ENCODE data around the gene PTRH2. TPM values are rescaled to one million over a fixed set of nuclear protein-coding genes. Genes with fewer than 3 reads are reported as not detected.

Gene PTRH2
- total RNA-seq, 5 donors from 2014 or later (not counting 1 experiment from before 2014, with no cell fraction given), result 5.4 to 18.8 (median 15.3) TPM

- Histone ChIP-seq H3K27ac (ENCODE audit: low read length) (no peak overlapping the region), H3K4me1 (ENCODE audit: control insufficient read depth in 1 of 2, extremely low read depth in 1 of 2, insufficient read depth in 2 of 2, low read length in 2 of 2) (no peaks in the 10 kb centered on the region), H3K4me3 (ENCODE audit: control insufficient read depth in 1 of 2, extremely low read depth in 1 of 2, low read length in 1 of 2) (no peak overlapping the region), H3K27me3 (replicated peaks in 1 of 2; ENCODE audit: control insufficient read depth in 2 of 2, extremely low read depth in 1 of 2, insufficient read depth in 2 of 2, low read length in 1 of 2) (no peaks in the 10 kb centered on the region), H3K36me3 (ENCODE audit: control insufficient read depth in 2 of 2, extremely low read depth in 1 of 2, insufficient read depth in 1 of 2, low read length in 1 of 2) (peaks cover 0 to 77% of the 10 kb centered on the region in 2 donors), H3K9me3 (no peaks in the 10 kb centered on the region)
- H3K36me3 Mint-ChIP-seq, result peaks cover 34% of the 10 kb centered on the region
- no CpG with 5 or more reads among the region's 1 CpG for WGBS (ENCODE audit: insufficient coverage)
- no peak overlapping the region for H3K4me3 Mint-ChIP-seq
- H3K9me3 Mint-ChIP-seq, result no peaks in the 10 kb centered on the region
- CTCF ChIA-PET, result interaction anchor here in 1 of 2 donors (0.6 to 0.8 kb wide), 3 partner anchors 14 to 359 kb away, joined by 3 read pairs; no protein-coding TSS in a partner anchor
- POLR2A ChIA-PET, result interaction anchor here in 1 of 2 donors (1.4 kb wide), 1 partner anchor 10 kb away, joined by 4 read pairs; no protein-coding TSS in a partner anchor
- peak overlapping the region in 1 of 2 donors; percentile 74 for H3K27ac Mint-ChIP-seq
- DNase-seq (no peak), ATAC-seq (replicated peaks in 1 of 4) (no peak)
- peaks cover 0 to 12% (median 9%) of the 10 kb centered on the region in 3 donors for H3K4me1 Mint-ChIP-seq
- no peaks in the 10 kb centered on the region for H3K27me3 Mint-ChIP-seq
Observed at GRCh38 chr17:59675231-59675630, 32.0 kb downstream of the PTRH2 start.

- H3K9me3 ChIP-seq, result no peaks in the 10 kb centered on the region
- no CpG with 5 or more reads among the region's 1 CpG for WGBS (ENCODE audit: insufficient coverage)
- H3K27ac Mint-ChIP-seq, result peak overlapping the region; percentile 70 to 82
- H3K27me3 Mint-ChIP-seq, result no peaks in the 10 kb centered on the region
- H3K27ac ChIP-seq (ENCODE audit: low read length), result no peak overlapping the region
- peaks cover 0 to 74% of the 10 kb centered on the region in 2 donors for H3K36me3 ChIP-seq (ENCODE audit: control insufficient read depth in 2 of 2, extremely low read depth in 1 of 2, insufficient read depth in 1 of 2, low read length in 1 of 2)
- ChIA-PET CTCF (interaction anchor here in 1 of 2 donors (1.4 kb wide), 1 partner anchor 36 kb away, joined by 3 read pairs; the partner anchor contains the start of genes PTRH2 and VMP1), POLR2A (no interaction called here)
- H3K27me3 ChIP-seq (replicated peaks in 1 of 2; ENCODE audit: control insufficient read depth in 2 of 2, extremely low read depth in 1 of 2, insufficient read depth in 2 of 2, low read length in 1 of 2), result no peaks in the 10 kb centered on the region
- no peak for ATAC-seq (replicated peaks in 1 of 4)
- no peak for DNase-seq
- H3K36me3 Mint-ChIP-seq, result peaks cover 21% of the 10 kb centered on the region
- H3K9me3 Mint-ChIP-seq, result no peaks in the 10 kb centered on the region
- H3K4me1 Mint-ChIP-seq, result peaks cover 0 to 29% (median 22%) of the 10 kb centered on the region in 3 donors
- H3K4me3 Mint-ChIP-seq, result no peak overlapping the region
- H3K4me1 ChIP-seq (ENCODE audit: control insufficient read depth in 1 of 2, extremely low read depth in 1 of 2, insufficient read depth in 2 of 2, low read length in 2 of 2), result no peaks in the 10 kb centered on the region
- H3K4me3 ChIP-seq (ENCODE audit: control insufficient read depth in 1 of 2, extremely low read depth in 1 of 2, low read length in 1 of 2), result no peak overlapping the region
Observed at GRCh38 chr17:59671386-59671785, 35.8 kb downstream of the PTRH2 start.

GRCh38 chr17:59669944-59670343 lies 37.3 kb downstream of the PTRH2 start:
- WGBS (ENCODE audit: insufficient coverage), result no CpG with 5 or more reads among the region's 1 CpG

GRCh38 chr17:59669411-59669810 lies 37.8 kb downstream of the PTRH2 start:
- DNase-seq, result no peak
- no peak overlapping the region for H3K27ac ChIP-seq (ENCODE audit: low read length)
- H3K36me3 ChIP-seq (ENCODE audit: control insufficient read depth in 2 of 2, extremely low read depth in 1 of 2, insufficient read depth in 1 of 2, low read length in 1 of 2), result peaks cover 0 to 74% of the 10 kb centered on the region in 2 donors
- Mint-ChIP-seq H3K36me3 (peaks cover 20% of the 10 kb centered on the region), H3K4me3 (no peak overlapping the region), H3K9me3 (no peaks in the 10 kb centered on the region), H3K4me1 (peaks cover 0 to 29% (median 22%) of the 10 kb centered on the region in 3 donors), H3K27ac (peak overlapping the region; percentile 79 to 80), H3K27me3 (no peaks in the 10 kb centered on the region)
- no peak overlapping the region for H3K4me3 ChIP-seq (ENCODE audit: control insufficient read depth in 1 of 2, extremely low read depth in 1 of 2, low read length in 1 of 2)
- CTCF ChIA-PET, result interaction anchor here in 1 of 2 donors (0.6 kb wide), 1 partner anchor 14 kb away, joined by 3 read pairs; no protein-coding TSS in a partner anchor
- H3K27me3 ChIP-seq (replicated peaks in 1 of 2; ENCODE audit: control insufficient read depth in 2 of 2, extremely low read depth in 1 of 2, insufficient read depth in 2 of 2, low read length in 1 of 2), result no peaks in the 10 kb centered on the region
- no peak for ATAC-seq (replicated peaks in 1 of 4)
- H3K9me3 ChIP-seq, result no peaks in the 10 kb centered on the region
- POLR2A ChIA-PET, result interaction anchor here in 1 of 2 donors (0.5 kb wide), 1 partner anchor 53 kb away, joined by 3 read pairs; no protein-coding TSS in a partner anchor
- no CpG with 5 or more reads among the region's 1 CpG for WGBS (ENCODE audit: insufficient coverage)
- no peaks in the 10 kb centered on the region for H3K4me1 ChIP-seq (ENCODE audit: control insufficient read depth in 1 of 2, extremely low read depth in 1 of 2, insufficient read depth in 2 of 2, low read length in 2 of 2)

More at GRCh38 chr17:59669944-59670343, 37.3 kb downstream of the PTRH2 start:
- H3K4me3 ChIP-seq (ENCODE audit: control insufficient read depth in 1 of 2, extremely low read depth in 1 of 2, low read length in 1 of 2), result no peak overlapping the region
- peaks cover 0 to 73% of the 10 kb centered on the region in 2 donors for H3K36me3 ChIP-seq (ENCODE audit: control insufficient read depth in 2 of 2, extremely low read depth in 1 of 2, insufficient read depth in 1 of 2, low read length in 1 of 2)
- no peaks in the 10 kb centered on the region for H3K9me3 Mint-ChIP-seq
- ChIA-PET POLR2A (interaction anchor here (0.5 to 0.9 kb wide), 6 partner anchors 9 to 515 kb away, joined by 3 to 11 read pairs (median 4); partner anchors contain the start of gene PRR11 (in 1 of the 2)), CTCF (interaction anchor here in 1 of 2 donors (0.6 to 0.7 kb wide), 2 partner anchors 25 to 83 kb away, joined by 3 read pairs; no protein-coding TSS in a partner anchor)
- no peaks in the 10 kb centered on the region for H3K27me3 Mint-ChIP-seq
- H3K27me3 ChIP-seq (replicated peaks in 1 of 2; ENCODE audit: control insufficient read depth in 2 of 2, extremely low read depth in 1 of 2, insufficient read depth in 2 of 2, low read length in 1 of 2), result no peaks in the 10 kb centered on the region
- peak overlapping the region; percentile 79 to 80 for H3K27ac Mint-ChIP-seq
- H3K4me3 Mint-ChIP-seq, result no peak overlapping the region
- no peak overlapping the region for H3K27ac ChIP-seq (ENCODE audit: low read length)
- DNase-seq (no peak), ATAC-seq (replicated peaks in 1 of 4) (no peak)
- no peaks in the 10 kb centered on the region for H3K4me1 ChIP-seq (ENCODE audit: control insufficient read depth in 1 of 2, extremely low read depth in 1 of 2, insufficient read depth in 2 of 2, low read length in 2 of 2)
- peaks cover 0 to 29% (median 22%) of the 10 kb centered on the region in 3 donors for H3K4me1 Mint-ChIP-seq
- H3K9me3 ChIP-seq, result no peaks in the 10 kb centered on the region
- H3K36me3 Mint-ChIP-seq, result peaks cover 20% of the 10 kb centered on the region

- Histone ChIP-seq H3K9me3 (no peaks in the 10 kb centered on the region), H3K27me3 (replicated peaks in 1 of 2; ENCODE audit: control insufficient read depth in 2 of 2, extremely low read depth in 1 of 2, insufficient read depth in 2 of 2, low read length in 1 of 2) (no peaks in the 10 kb centered on the region), H3K4me3 (ENCODE audit: control insufficient read depth in 1 of 2, extremely low read depth in 1 of 2, low read length in 1 of 2) (no peak overlapping the region), H3K4me1 (ENCODE audit: control insufficient read depth in 1 of 2, extremely low read depth in 1 of 2, insufficient read depth in 2 of 2, low read length in 2 of 2) (no peaks in the 10 kb centered on the region), H3K27ac (ENCODE audit: low read length) (no peak overlapping the region), H3K36me3 (ENCODE audit: control insufficient read depth in 2 of 2, extremely low read depth in 1 of 2, insufficient read depth in 1 of 2, low read length in 1 of 2) (peaks cover 0 to 74% of the 10 kb centered on the region in 2 donors)
- DNase-seq, result no peak
- Mint-ChIP-seq H3K27ac (peak overlapping the region; percentile 49 to 57), H3K36me3 (peaks cover 20% of the 10 kb centered on the region), H3K4me1 (peaks cover 0 to 29% (median 22%) of the 10 kb centered on the region in 3 donors), H3K27me3 (no peaks in the 10 kb centered on the region), H3K9me3 (no peaks in the 10 kb centered on the region), H3K4me3 (no peak overlapping the region)
- ATAC-seq (replicated peaks in 1 of 4), result no peak
- no CpG with 5 or more reads among the region's 3 CpGs for WGBS (ENCODE audit: insufficient coverage)
- CTCF ChIA-PET, result interaction anchor here in 1 of 2 donors (0.6 kb wide), 1 partner anchor 14 kb away, joined by 3 read pairs; no protein-coding TSS in a partner anchor
- POLR2A ChIA-PET, result interaction anchor here in 1 of 2 donors (0.5 kb wide), 1 partner anchor 52 kb away, joined by 3 read pairs; no protein-coding TSS in a partner anchor
Observed at GRCh38 chr17:59668816-59669215, 38.4 kb downstream of the PTRH2 start.

GRCh38 chr17:59666235-59666634 lies 41.0 kb downstream of the PTRH2 start:
- no peaks in the 10 kb centered on the region for H3K9me3 Mint-ChIP-seq
- no peaks in the 10 kb centered on the region for H3K27me3 ChIP-seq (replicated peaks in 1 of 2; ENCODE audit: control insufficient read depth in 2 of 2, extremely low read depth in 1 of 2, insufficient read depth in 2 of 2, low read length in 1 of 2)
- H3K36me3 Mint-ChIP-seq, result peaks cover 25% of the 10 kb centered on the region
- no peak for DNase-seq
- no peak overlapping the region for H3K4me3 Mint-ChIP-seq
- no peaks in the 10 kb centered on the region for H3K27me3 Mint-ChIP-seq
- no peak overlapping the region for H3K4me3 ChIP-seq (ENCODE audit: control insufficient read depth in 1 of 2, extremely low read depth in 1 of 2, low read length in 1 of 2)
- CTCF ChIA-PET, result no interaction called here
- H3K27ac ChIP-seq (ENCODE audit: low read length), result no peak overlapping the region
- H3K4me1 Mint-ChIP-seq, result peaks cover 0 to 24% (median 19%) of the 10 kb centered on the region in 3 donors
- H3K27ac Mint-ChIP-seq, result no peak overlapping the region
- no peak for ATAC-seq (replicated peaks in 1 of 4)
- peaks cover 0 to 80% of the 10 kb centered on the region in 2 donors for H3K36me3 ChIP-seq (ENCODE audit: control insufficient read depth in 2 of 2, extremely low read depth in 1 of 2, insufficient read depth in 1 of 2, low read length in 1 of 2)
- POLR2A ChIA-PET, result no interaction called here
- H3K9me3 ChIP-seq, result no peaks in the 10 kb centered on the region
- no peaks in the 10 kb centered on the region for H3K4me1 ChIP-seq (ENCODE audit: control insufficient read depth in 1 of 2, extremely low read depth in 1 of 2, insufficient read depth in 2 of 2, low read length in 2 of 2)
- WGBS (ENCODE audit: insufficient coverage), result no CpG with 5 or more reads among the region's 5 CpGs

Measured in T-cell (primary cell).